Calu3 (cell line): ENCODE results near the gene TMPRSS13. TPM values are rescaled to one million over a fixed set of nuclear protein-coding genes. Genes with fewer than 3 reads are reported as not detected.
A peak's percentile ranks its signal among the peaks of the same experiment; 100 is the strongest.

Experiments used
- BruUV-seq: library from RNA; stranded (reverse); fragments of 400-500 nt; replicated peaks from 2 replicates; lab custom pipeline; 2021; lab: Mats Ljungman, UMichigan
- CTCF ChIA-PET: fragments of 300-600 bp; sonication (Branson Sonifier 250); formaldehyde crosslinking; loops from one replicate; lab custom pipeline; 2022; ENCODE audit warnings: antibody characterized with exemption; lab: Charles Lee
- DNase-seq: peaks from one replicate; pipeline ENCODE4 v3.0.0; 2022
- H3K27ac Mint-ChIP-seq: one replicate; pipeline ENCODE4 v1.8.0; 2022; ENCODE audit warnings: mixed read lengths; ENCODE audit not compliant: unreplicated experiment
- H3K27me3 Mint-ChIP-seq: one replicate; pipeline ENCODE4 v1.8.0; 2022; ENCODE audit warnings: mixed read lengths; ENCODE audit not compliant: unreplicated experiment
- H3K36me3 Mint-ChIP-seq: one replicate; pipeline ENCODE4 v1.8.0; 2022; ENCODE audit warnings: mild to moderate bottlenecking, moderate library complexity, mixed read lengths; ENCODE audit not compliant: insufficient read depth, unreplicated experiment
- H3K4me1 Mint-ChIP-seq: one replicate; pipeline ENCODE4 v1.8.0; 2022; ENCODE audit warnings: mild to moderate bottlenecking, low read depth, mixed read lengths; ENCODE audit not compliant: unreplicated experiment
- H3K4me3 Mint-ChIP-seq: one replicate; pipeline ENCODE4 v1.8.0; 2022; ENCODE audit warnings: mild to moderate bottlenecking, low read depth, moderate library complexity, mixed read lengths; ENCODE audit not compliant: unreplicated experiment
- H3K9me3 Mint-ChIP-seq: one replicate; pipeline ENCODE4 v1.8.0; 2022; ENCODE audit warnings: low read depth, mixed read lengths; ENCODE audit not compliant: unreplicated experiment
- CTCF ChIP-seq: fragments of 200-600 bp; IDR thresholded peaks from one replicate; pipeline ENCODE4 v1.8.0; 2022; ENCODE audit warnings: antibody characterized with exemption; ENCODE audit not compliant: unreplicated experiment
- intact Hi-C: fragments of 100-400 bp; cut with micrococcal nuclease; formaldehyde crosslinking; loops from one replicate; pipeline ENCODE4 v1.10.0; 2022; ENCODE audit not compliant: unreplicated experiment
- total RNA-seq: library from RNA; stranded (reverse); gene quantifications from 2 replicates; pipeline ENCODE4 v1.2.3, GENCODE V29; 2022

The TMPRSS13 gene
- total RNA-seq, 1 experiment from 2014 or later: 2.3 TPM

GRCh38 chr11:117932426-117932825 lies 3.2 kb upstream of the TMPRSS13 start:
- H3K4me3 Mint-ChIP-seq: no peak overlapping the region
- TF ChIP-seq CTCF: no peak
- H3K9me3 Mint-ChIP-seq: no peaks in the 10 kb centered on the region
- intact Hi-C loops: no loop called here
- H3K27me3 Mint-ChIP-seq: no peaks in the 10 kb centered on the region
- H3K36me3 Mint-ChIP-seq: peaks cover 6% of the 10 kb centered on the region
- H3K4me1 Mint-ChIP-seq: peaks cover 28% of the 10 kb centered on the region
- CTCF ChIA-PET: interaction anchor here (0.9 kb wide), 1 partner anchor 113 kb away, joined by 3 read pairs; no protein-coding TSS in a partner anchor
- no TSS peak for BruUV-seq
- DNase-seq: no peak
- peak overlapping the region; percentile 31 for H3K27ac Mint-ChIP-seq

GRCh38 chr11:117931971-117932370 lies 2.8 kb upstream of the TMPRSS13 start:
- Mint-ChIP-seq H3K9me3 (no peaks in the 10 kb centered on the region), H3K4me1 (peaks cover 28% of the 10 kb centered on the region), H3K27me3 (no peaks in the 10 kb centered on the region), H3K27ac (peak overlapping the region; percentile 31), H3K4me3 (no peak overlapping the region), H3K36me3 (peaks cover 6% of the 10 kb centered on the region)
- no peak for TF ChIP-seq CTCF
- DNase-seq: no peak
- intact Hi-C loops: no loop called here
- CTCF ChIA-PET: interaction anchor here (0.9 kb wide), 1 partner anchor 113 kb away, joined by 3 read pairs; no protein-coding TSS in a partner anchor
- no TSS peak for BruUV-seq

GRCh38 chr11:117931331-117931950 lies 2.2 kb upstream of the TMPRSS13 start:
- H3K27me3 Mint-ChIP-seq: no peaks in the 10 kb centered on the region
- no peak for DNase-seq
- H3K4me3 Mint-ChIP-seq: no peak overlapping the region
- H3K4me1 Mint-ChIP-seq: peaks cover 28% of the 10 kb centered on the region
- H3K36me3 Mint-ChIP-seq: peaks cover 6% of the 10 kb centered on the region
- no peak overlapping the region for H3K27ac Mint-ChIP-seq
- H3K9me3 Mint-ChIP-seq: no peaks in the 10 kb centered on the region
- TF ChIP-seq CTCF: no peak
- BruUV-seq: no TSS peak
- intact Hi-C loops: no loop called here
- CTCF ChIA-PET: interaction anchor here (0.9 kb wide), 1 partner anchor 112 kb away, joined by 3 read pairs; no protein-coding TSS in a partner anchor

GRCh38 chr11:117930668-117931330 lies 1.6 kb upstream of the TMPRSS13 start:
- BruUV-seq: no TSS peak
- CTCF ChIA-PET: interaction anchor here (0.7 to 1.2 kb wide), 2 partner anchors 31 to 104 kb away, joined by 3 to 6 read pairs; no protein-coding TSS in a partner anchor
- H3K27ac Mint-ChIP-seq: no peak overlapping the region
- TF ChIP-seq CTCF: no peak
- intact Hi-C loops: no loop called here
- no peaks in the 10 kb centered on the region for H3K27me3 Mint-ChIP-seq
- H3K9me3 Mint-ChIP-seq: no peaks in the 10 kb centered on the region
- no peak overlapping the region for H3K4me3 Mint-ChIP-seq
- H3K36me3 Mint-ChIP-seq: peaks cover 6% of the 10 kb centered on the region
- no peak for DNase-seq
- H3K4me1 Mint-ChIP-seq: peaks cover 28% of the 10 kb centered on the region
